Thyroid gland (tissue), 4 donors: Measurements from ENCODE around the gene C2orf81. TPM values are rescaled to one million over a fixed set of nuclear protein-coding genes. Genes with fewer than 3 reads are reported as not detected.

Experiments used
- DNase-seq, 2 donors: peaks; one replicate each; pipeline ENCODE4 v3.0.0-alpha.2; 2019
- H3K27ac ChIP-seq, 3 donors: fragments of 200-600 bp; sonication (generic); 1 replicate in 2 of 3; 2 replicates in 1 of 3; pipeline ENCODE4 v1.5.1; 2016 to 2019; ENCODE audit warnings: mild to moderate bottlenecking in 1 of 3, moderate library complexity in 1 of 3
- H3K27me3 ChIP-seq: fragments of 200-600 bp; sonication (generic); one replicate; pipeline ENCODE4 v1.5.1; 2019
- H3K36me3 ChIP-seq, 2 donors: fragments of 200-600 bp; sonication (generic); one replicate each; pipeline ENCODE4 v1.5.1; 2016 to 2019
- H3K4me1 ChIP-seq, 2 donors: fragments of 200-600 bp; sonication (generic); one replicate each; pipeline ENCODE4 v1.5.1; 2017 to 2019
- H3K4me3 ChIP-seq, 3 donors: fragments of 200-600 bp; sonication (generic); replicated peaks in 1 of 3; 1 replicate in 2 of 3; 2 replicates in 1 of 3; pipeline ENCODE4 v1.5.1; 2016; ENCODE audit warnings: mild to moderate bottlenecking in 1 of 3
- H3K9me3 ChIP-seq: fragments of 200-600 bp; sonication (generic); one replicate; pipeline ENCODE4 v1.5.1; 2017
- POLR2A ChIP-seq, 2 donors: fragments of 450-650 bp; IDR thresholded peaks; one replicate each; pipeline ENCODE4 v1.6.1; 2017; ENCODE audit warnings: antibody characterized with exemption in 2 of 2, mild to moderate bottlenecking in 2 of 2, moderate library complexity in 1 of 2
- WGBS, 2 donors: methylation state at CpG; one replicate each; pipeline ENCODE4 v1.1.5; 2017; 5-methylcytosine and 5-hydroxymethylcytosine counted together
- intact Hi-C: fragments of 100-400 bp; cut with DNase I; formaldehyde crosslinking; loops from one replicate; pipeline ENCODE4 v1.15.1; 2023
- total RNA-seq, 4 donors: library from RNA; depleted of rRNA; stranded (reverse); fragments of >200 nt; gene quantifications; one replicate each; pipeline ENCODE4 v1.2.3, GENCODE V29; 2016
- TF ChIP-seq, protein P1 (sequence below), 6 experiments: fragments of 200-600 bp in 3 of 6; fragments of 450-650 bp in 3 of 6; sonication (generic) in 3 of 6; IDR thresholded peaks; one replicate each; pipeline ENCODE4 v1.5.1; 2016 to 2019; ENCODE audit warnings: antibody characterized with exemption in 6 of 6, mild to moderate bottlenecking in 2 of 6, inconsistent platforms in 1 of 6, moderate library complexity in 1 of 6

Gene C2orf81
- total RNA-seq, 4 donors from 2014 or later: 2.3 to 3.4 (median 3.1) TPM

- no peak overlapping the region for H3K27ac ChIP-seq
- TF ChIP-seq, protein P1, sequence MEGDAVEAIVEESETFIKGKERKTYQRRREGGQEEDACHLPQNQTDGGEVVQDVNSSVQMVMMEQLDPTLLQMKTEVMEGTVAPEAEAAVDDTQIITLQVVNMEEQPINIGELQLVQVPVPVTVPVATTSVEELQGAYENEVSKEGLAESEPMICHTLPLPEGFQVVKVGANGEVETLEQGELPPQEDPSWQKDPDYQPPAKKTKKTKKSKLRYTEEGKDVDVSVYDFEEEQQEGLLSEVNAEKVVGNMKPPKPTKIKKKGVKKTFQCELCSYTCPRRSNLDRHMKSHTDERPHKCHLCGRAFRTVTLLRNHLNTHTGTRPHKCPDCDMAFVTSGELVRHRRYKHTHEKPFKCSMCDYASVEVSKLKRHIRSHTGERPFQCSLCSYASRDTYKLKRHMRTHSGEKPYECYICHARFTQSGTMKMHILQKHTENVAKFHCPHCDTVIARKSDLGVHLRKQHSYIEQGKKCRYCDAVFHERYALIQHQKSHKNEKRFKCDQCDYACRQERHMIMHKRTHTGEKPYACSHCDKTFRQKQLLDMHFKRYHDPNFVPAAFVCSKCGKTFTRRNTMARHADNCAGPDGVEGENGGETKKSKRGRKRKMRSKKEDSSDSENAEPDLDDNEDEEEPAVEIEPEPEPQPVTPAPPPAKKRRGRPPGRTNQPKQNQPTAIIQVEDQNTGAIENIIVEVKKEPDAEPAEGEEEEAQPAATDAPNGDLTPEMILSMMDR (IDR thresholded peaks at IDR 0.05): no peak
- no peak for TF ChIP-seq POLR2A (IDR thresholded peaks at IDR 0.05)
- no peaks in the 10 kb centered on the region for H3K36me3 ChIP-seq
- no peaks in the 10 kb centered on the region for H3K9me3 ChIP-seq
- intact Hi-C loops: no loop called here
- peaks cover 23 to 34% of the 10 kb centered on the region in 2 donors for H3K4me1 ChIP-seq
- 84 to 90% methylated on average over 1 of the region's 1 CpG for WGBS, 2 donors
- no peak overlapping the region for H3K4me3 ChIP-seq
- no peak for DNase-seq
- no peaks in the 10 kb centered on the region for H3K27me3 ChIP-seq
These were observed 34.1 kb downstream of the C2orf81 start for GRCh38 chr2:74387346-74387745.

- WGBS, 2 donors: 79 to 86% methylated on average over 8 of the region's 8 CpGs
- Histone ChIP-seq H3K9me3 (no peaks in the 10 kb centered on the region), H3K27ac (no peak overlapping the region), H3K4me3 (no peak overlapping the region), H3K27me3 (no peaks in the 10 kb centered on the region), H3K36me3 (no peaks in the 10 kb centered on the region), H3K4me1 (peaks cover 18 to 38% of the 10 kb centered on the region in 2 donors)
- intact Hi-C loops: no loop called here
- no peak for DNase-seq
- TF ChIP-seq POLR2A (IDR thresholded peaks at IDR 0.05): no peak
- TF ChIP-seq, protein P1 (IDR thresholded peaks at IDR 0.05): no peak
These were observed 36.0 kb downstream of the C2orf81 start for GRCh38 chr2:74385396-74385795.

- no peaks in the 10 kb centered on the region for H3K9me3 ChIP-seq
- no peaks in the 10 kb centered on the region for H3K27me3 ChIP-seq
- DNase-seq: no peak
- no peak overlapping the region for H3K27ac ChIP-seq
- H3K4me3 ChIP-seq: no peak overlapping the region
- WGBS, 2 donors: 83 to 91% methylated on average over 3 of the region's 3 CpGs
- H3K36me3 ChIP-seq: no peaks in the 10 kb centered on the region
- intact Hi-C loops: no loop called here
- TF ChIP-seq, protein P1 (IDR thresholded peaks at IDR 0.05): no peak
- TF ChIP-seq POLR2A (IDR thresholded peaks at IDR 0.05): no peak
- peaks cover 19 to 38% of the 10 kb centered on the region in 2 donors for H3K4me1 ChIP-seq
These were observed 37.4 kb downstream of the C2orf81 start for GRCh38 chr2:74384051-74384450.

- no peaks in the 10 kb centered on the region for H3K27me3 ChIP-seq
- no peak overlapping the region for H3K27ac ChIP-seq
- 38 to 41% methylated on average over 1 of the region's 1 CpG for whole genome bisulfite sequencing, 2 donors
- intact Hi-C loops: no loop called here
- DNase-seq: no peak
- no peaks in the 10 kb centered on the region for H3K9me3 ChIP-seq
- TF ChIP-seq, protein P1 (IDR thresholded peaks at IDR 0.05): no peak
- TF ChIP-seq POLR2A (IDR thresholded peaks at IDR 0.05): no peak
- no peak overlapping the region for H3K4me3 ChIP-seq
- H3K36me3 ChIP-seq: no peaks in the 10 kb centered on the region
- H3K4me1 ChIP-seq: peaks cover 19 to 39% of the 10 kb centered on the region in 2 donors
These were observed 38.2 kb downstream of the C2orf81 start for GRCh38 chr2:74383254-74383653.

DNA sequence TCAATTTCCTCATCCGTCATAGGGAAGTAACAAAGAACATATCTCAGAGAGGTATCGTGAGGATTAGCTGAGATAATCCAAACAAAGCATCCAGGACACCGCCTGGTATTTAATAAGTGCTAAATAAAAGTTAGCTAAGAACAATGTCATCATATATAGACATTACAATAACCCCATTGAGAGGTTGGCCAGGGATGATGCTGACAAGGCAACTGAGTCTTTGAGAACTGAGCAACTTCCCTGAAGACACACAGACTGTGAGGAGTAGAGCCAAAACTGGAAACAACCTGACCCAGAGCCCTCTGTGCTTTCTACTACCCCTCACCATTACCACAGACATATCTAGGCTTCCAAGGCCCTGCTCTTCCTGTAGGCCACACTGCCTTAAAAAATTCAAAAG, 39.7 kb downstream of the C2orf81 start:
- intact Hi-C loops: no loop called here

More for the DNA sequence above, 39.7 kb downstream of the C2orf81 start:
- Histone ChIP-seq H3K9me3 (no peaks in the 10 kb centered on the region), H3K4me1 (peaks cover 19 to 32% of the 10 kb centered on the region in 2 donors), H3K36me3 (peaks cover 7 to 12% of the 10 kb centered on the region in 2 donors), H3K27me3 (no peaks in the 10 kb centered on the region), H3K27ac (no peak overlapping the region), H3K4me3 (no peak overlapping the region)
- no peak for DNase-seq
- 90 to 93% methylated on average over 3 of the region's 3 CpGs for WGBS, 2 donors
- no peak for TF ChIP-seq POLR2A (IDR thresholded peaks at IDR 0.05)
- TF ChIP-seq, protein P1 (IDR thresholded peaks at IDR 0.05): no peak
